Ishikawa (cell line): ENCODE measurements around the gene ZNFX1.

Source experiments
- CEBPB ChIP-seq: IDR thresholded peaks from 2 replicates; pipeline ENCODE4 v1.6.1; 2012
- CREB1 ChIP-seq: IDR thresholded peaks from 2 replicates; pipeline ENCODE4 v1.6.1; 2012; ENCODE audit warnings: low read depth
- EGR1 ChIP-seq: IDR thresholded peaks from 2 replicates; pipeline ENCODE4 v1.6.1; 2012
- EP300 ChIP-seq: IDR thresholded peaks from 2 replicates; pipeline ENCODE4 v1.6.1; 2012; ENCODE audit warnings: borderline replicate concordance
- FOXM1 ChIP-seq: IDR thresholded peaks from 2 replicates; pipeline ENCODE4 v1.6.1; 2012; ENCODE audit warnings: low read depth, borderline replicate concordance
- NFIC ChIP-seq: IDR thresholded peaks from 2 replicates; pipeline ENCODE4 v1.6.1; 2012
- RAD21 ChIP-seq: IDR thresholded peaks from 2 replicates; pipeline ENCODE4 v1.6.1; 2012; ENCODE audit warnings: low read depth
- REST ChIP-seq: IDR thresholded peaks from 2 replicates; pipeline ENCODE4 v1.6.1; 2012; ENCODE audit warnings: low read depth, mild to moderate bottlenecking
- TAF1 ChIP-seq: IDR thresholded peaks from 2 replicates; pipeline ENCODE4 v1.6.1; 2012; ENCODE audit warnings: low read depth, mild to moderate bottlenecking
- TCF12 ChIP-seq: IDR thresholded peaks from 2 replicates; pipeline ENCODE4 v1.6.1; 2012; ENCODE audit warnings: low read depth
- TEAD4 ChIP-seq: IDR thresholded peaks from 2 replicates; pipeline ENCODE4 v1.6.1; 2012
- USF1 ChIP-seq: IDR thresholded peaks from 2 replicates; pipeline ENCODE4 v1.6.1; 2012
- YY1 ChIP-seq: IDR thresholded peaks from 2 replicates; pipeline ENCODE4 v1.6.1; 2012; ENCODE audit warnings: low read depth
- ZBTB7A ChIP-seq: IDR thresholded peaks from 2 replicates; pipeline ENCODE4 v1.6.1; 2012; ENCODE audit warnings: low read depth
- TF ChIP-seq, protein P1 (sequence below): IDR thresholded peaks from 2 replicates; pipeline ENCODE4 v1.6.1; 2012

ZNFX1 gene

DNA sequence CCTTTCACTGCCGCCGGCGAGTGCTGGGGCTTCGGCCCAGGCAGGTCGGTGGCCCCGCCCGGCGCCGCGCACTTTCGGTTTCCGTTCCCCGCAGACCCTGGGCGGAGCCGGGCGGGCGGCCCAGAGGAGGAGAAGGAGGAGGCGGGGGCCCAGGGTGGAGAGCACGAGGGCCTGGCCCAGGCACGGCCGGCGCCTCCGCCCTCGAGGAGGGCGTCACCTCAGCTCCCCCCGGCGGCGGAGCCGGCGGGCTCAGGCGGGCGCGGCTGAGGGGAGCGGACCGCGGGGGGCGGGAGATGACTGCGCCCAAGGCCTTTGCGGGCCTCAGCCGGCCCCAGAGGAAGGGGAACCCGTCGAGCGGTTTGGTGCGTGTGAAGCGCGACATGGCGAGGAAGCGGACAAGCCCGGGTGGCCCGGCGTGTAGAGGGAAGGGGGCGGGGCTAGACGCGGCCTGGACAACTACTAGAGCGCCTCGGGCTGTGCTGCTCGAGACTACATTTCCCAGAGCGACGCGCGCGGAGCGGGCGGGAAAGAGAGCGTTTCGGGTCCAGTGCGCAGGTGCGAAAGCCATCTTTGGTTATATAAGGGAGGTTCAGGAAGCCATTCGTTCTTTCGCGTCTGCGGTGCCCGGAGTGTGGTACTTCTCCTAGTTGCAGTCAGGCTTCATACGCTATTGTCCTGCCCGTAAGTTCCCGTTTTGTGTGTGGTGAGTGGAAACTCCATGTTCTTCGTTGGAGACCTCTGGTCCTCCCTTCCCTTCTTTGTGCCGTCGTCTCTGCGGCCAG lies at the start of gene ZNFX1:
Gene ZNFX1 (minus strand): TSS at position 22 of the 782 bp plus-strand sequence. CDS start 2,218 bp downstream, outside the sequence.
- no peak for TF ChIP-seq FOXM1
- peak; percentile 36 for TF ChIP-seq TCF12
- TF ChIP-seq YY1: peak; percentile 93
- TF ChIP-seq CEBPB: no peak
- no peak for TF ChIP-seq REST
- 0 out of 2 replicates have a peak, but pooled peaks have one; percentile 2 for TF ChIP-seq EP300
- peak; percentile 91 for TF ChIP-seq TAF1
- peak; percentile 52 for TF ChIP-seq NFIC
- TF ChIP-seq TEAD4: peak; percentile 43
- no peak for TF ChIP-seq CREB1
- TF ChIP-seq ZBTB7A: peak; percentile 75
- no peak for TF ChIP-seq EGR1
- TF ChIP-seq RAD21: no peak
- TF ChIP-seq, protein P1, sequence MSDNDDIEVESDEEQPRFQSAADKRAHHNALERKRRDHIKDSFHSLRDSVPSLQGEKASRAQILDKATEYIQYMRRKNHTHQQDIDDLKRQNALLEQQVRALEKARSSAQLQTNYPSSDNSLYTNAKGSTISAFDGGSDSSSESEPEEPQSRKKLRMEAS: peak; percentile 86
- no peak for TF ChIP-seq USF1

- TF ChIP-seq CREB1 (no peak), REST (no peak), EGR1 (no peak), YY1 (no peak), EP300 (no peak), ZBTB7A (no peak), FOXM1 (no peak), CEBPB (no peak), TAF1 (no peak), TEAD4 (no peak), NFIC (no peak), RAD21 (no peak), TCF12 (no peak), USF1 (no peak)
- TF ChIP-seq, protein P1: no peak
Observed at GRCh38 chr20:49326026-49326425, 48.2 kb upstream of the ZNFX1 start.

DNA sequence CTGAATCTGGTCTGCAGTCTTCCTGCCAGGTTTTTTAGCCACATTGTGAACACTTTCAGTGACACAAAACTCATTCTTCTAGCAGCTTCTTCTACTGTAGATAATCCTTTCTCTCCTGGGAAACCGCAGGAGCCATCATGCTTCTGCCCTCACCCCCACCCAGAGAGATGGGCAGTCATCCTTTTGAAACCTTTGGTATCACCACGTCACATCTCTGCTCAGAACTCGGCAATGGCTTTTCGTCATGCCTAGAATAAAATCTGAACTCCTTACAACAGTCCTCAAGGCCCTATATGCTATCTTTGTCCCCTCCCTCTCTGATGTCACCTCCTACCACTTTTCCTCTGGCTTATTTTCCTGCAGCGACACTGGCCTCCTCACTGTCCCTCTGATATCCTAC lies 46.4 kb upstream of the ZNFX1 start:
- TF ChIP-seq ZBTB7A (no peak), TCF12 (no peak), FOXM1 (no peak), YY1 (no peak), CEBPB (no peak), REST (no peak), EGR1 (no peak), TAF1 (no peak), TEAD4 (no peak), EP300 (no peak), CREB1 (no peak), RAD21 (no peak), USF1 (no peak), NFIC (no peak)
- TF ChIP-seq, protein P1: no peak
